ENCODE results near the gene NARF. TPM values are rescaled to one million over a fixed set of nuclear protein-coding genes. Genes with fewer than 3 reads are reported as not detected.

The NARF gene
- total RNA-seq, 1 donor from 2014 or later: 84.2 TPM

Other genes starting within 250 kb of the NARF start
- gene CCDC57, start 245.9 kb upstream of the NARF start, total RNA-seq: 47.5 and 50.3 TPM in 2 replicates
- gene SLC16A3, start 229.7 kb upstream of the NARF start, total RNA-seq: 1.5 and 8.6 TPM in 2 replicates
- gene CSNK1D, start 185.0 kb upstream of the NARF start, total RNA-seq: 163 and 165 TPM in 2 replicates
- gene CD7, start 141.1 kb upstream of the NARF start, total RNA-seq: not detected in 2 replicates
- not detected in 2 replicates for gene SECTM1, start 125.0 kb upstream of the NARF start, total RNA-seq
- 0.20 and 0.23 TPM in 2 replicates for gene TEX19, start 99.5 kb upstream of the NARF start, total RNA-seq
- gene UTS2R, start 87.0 kb upstream of the NARF start, total RNA-seq: not detected in 2 replicates
- 47.8 and 48.5 TPM in 2 replicates for gene HEXD, start 40.4 kb upstream of the NARF start, total RNA-seq
- gene OGFOD3, start 40.2 kb upstream of the NARF start, total RNA-seq: 33.3 and 35.6 TPM in 2 replicates
- 111 and 115 TPM in 2 replicates for gene CYBC1, start 8.0 kb upstream of the NARF start, total RNA-seq
- 84.3 and 92.2 TPM in 2 replicates for gene FOXK2, start 61.0 kb downstream of the NARF start, total RNA-seq
- 57.1 and 64.6 TPM in 2 replicates for gene WDR45B, start 189.7 kb downstream of the NARF start, total RNA-seq
- 5.6 and 8.9 TPM in 2 replicates for gene RAB40B, start 240.0 kb downstream of the NARF start, total RNA-seq